Fibroblast of mammary gland (primary cell): ENCODE results near the gene GARNL3.

ENCODE experiments used
- DNase-seq: peaks from one replicate; pipeline ENCODE4 v3.0.0-alpha.2; 2010; ENCODE audit warnings: low read depth
- H3K4me3 ChIP-seq: 2 replicates; pipeline ENCODE4 v1.5.1; 2011; ENCODE audit warnings: low read depth, mild to moderate bottlenecking, low read length, moderate library complexity; ENCODE audit not compliant: control insufficient read depth
- CTCF ChIP-seq: conservative IDR thresholded peaks from 2 replicates; pipeline ENCODE4 v1.5.1; 2011; ENCODE audit warnings: low read depth, low read length, inconsistent platforms; ENCODE audit not compliant: control insufficient read depth, insufficient read depth

The GARNL3 gene

GRCh38 chr9:127249877-127250276, 14.7 kb upstream of the GARNL3 start:
- TF ChIP-seq CTCF = no peak
- no peak overlapping the region for H3K4me3 ChIP-seq
- DNase-seq = no peak

GRCh38 chr9:127250896-127251391, 13.6 kb upstream of the GARNL3 start:
- TF ChIP-seq CTCF = no peak
- no peak for DNase-seq
- no peak overlapping the region for H3K4me3 ChIP-seq

- peak; percentile 33 for DNase-seq
- TF ChIP-seq CTCF = no peak
- H3K4me3 ChIP-seq = no peak overlapping the region
Measured at GRCh38 chr9:127252410-127253318, 11.9 kb upstream of the GARNL3 start.

- TF ChIP-seq CTCF = no peak
- no peak overlapping the region for H3K4me3 ChIP-seq
- no peak for DNase-seq
Measured at GRCh38 chr9:127253446-127253845, 11.1 kb upstream of the GARNL3 start.

DNA sequence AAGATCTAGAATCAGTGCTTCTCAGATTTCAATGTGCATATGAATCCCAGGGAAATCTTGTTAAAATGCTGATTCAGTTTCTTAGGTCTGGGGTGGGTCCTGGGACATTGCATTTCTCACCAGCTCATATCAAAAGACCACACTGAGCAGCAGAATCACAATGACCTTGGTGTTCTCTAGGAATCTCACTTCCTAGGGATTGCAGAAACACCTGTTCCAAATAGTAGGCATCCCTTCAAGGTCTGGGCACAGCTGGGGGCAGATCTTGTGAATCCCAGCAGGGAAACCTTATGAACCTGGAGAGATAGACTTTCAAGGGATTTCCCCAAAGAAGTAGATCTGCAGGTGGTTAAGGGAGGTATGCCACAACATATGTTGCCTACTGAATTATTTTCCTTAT, 8.9 kb upstream of the GARNL3 start:
- no peak overlapping the region for H3K4me3 ChIP-seq
- TF ChIP-seq CTCF = no peak
- no peak for DNase-seq

DNA sequence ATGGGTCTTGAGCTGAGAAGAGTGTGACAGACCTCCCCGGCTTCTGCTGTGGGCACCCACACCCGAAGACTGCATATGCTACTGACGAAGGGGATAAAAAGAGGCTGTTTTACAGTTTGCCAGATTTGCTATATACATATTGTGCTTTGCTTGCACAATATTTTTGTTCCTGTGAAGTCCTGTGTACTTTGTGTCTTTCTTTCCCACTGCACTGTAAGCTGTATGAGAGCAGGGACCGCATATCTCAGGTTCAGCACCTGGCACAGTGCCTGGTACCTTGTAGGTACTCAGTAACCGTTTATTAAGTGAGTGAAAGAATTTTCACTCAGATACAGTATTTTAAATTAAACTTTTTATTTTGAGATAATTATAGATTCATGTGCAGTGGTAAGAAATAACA, 8.2 kb upstream of the GARNL3 start:
- H3K4me3 ChIP-seq = no peak overlapping the region
- DNase-seq = no peak
- TF ChIP-seq CTCF = no peak
